Chondrocyte (in vitro differentiated cells): ENCODE measurements around the gene GRIP1. TPM values are rescaled to one million over a fixed set of nuclear protein-coding genes. Genes with fewer than 3 reads are reported as not detected.

Experiments
- DNase-seq: peaks from one replicate; pipeline ENCODE4 v3.0.0; 2021; ENCODE audit warnings: mixed read lengths, low spot score
- H3K27ac Mint-ChIP-seq: one replicate; pipeline ENCODE4 v1.8.0; 2021; ENCODE audit warnings: mild to moderate bottlenecking, moderate library complexity, mixed read lengths; ENCODE audit not compliant: unreplicated experiment
- H3K27me3 Mint-ChIP-seq: 2 replicates; pipeline ENCODE4 v1.8.0; 2021; ENCODE audit warnings: low read depth, mixed read lengths
- H3K36me3 Mint-ChIP-seq: 2 replicates; pipeline ENCODE4 v1.8.0; 2021; ENCODE audit warnings: low read depth, mixed read lengths
- H3K4me1 Mint-ChIP-seq: 2 replicates; pipeline ENCODE4 v1.8.0; 2021; ENCODE audit warnings: low read depth, mild to moderate bottlenecking, mixed read lengths
- H3K4me3 Mint-ChIP-seq: one replicate; pipeline ENCODE4 v1.8.0; 2021; ENCODE audit warnings: mild to moderate bottlenecking, moderate library complexity, mixed read lengths; ENCODE audit not compliant: unreplicated experiment
- H3K9me3 Mint-ChIP-seq: 2 replicates; pipeline ENCODE4 v1.8.0; 2021; ENCODE audit warnings: low read depth, mixed read lengths
- CTCF ChIP-seq: fragments of 200-600 bp; sonication (generic); IDR thresholded peaks from 2 replicates; pipeline ENCODE4 v1.5.0; 2021; ENCODE audit warnings: antibody characterized with exemption, mild to moderate bottlenecking, moderate library complexity
- total RNA-seq: library from RNA; stranded (reverse); gene quantifications from 3 replicates; pipeline ENCODE4 v1.2.1, GENCODE V29; 2021

GRIP1 gene
- total RNA-seq, 1 donor from 2014 or later: 5.0 TPM

GRCh38 chr12:66446276-66446675 lies 232.6 kb downstream of the GRIP1 start:
- no peak for TF ChIP-seq CTCF
- Mint-ChIP-seq H3K9me3 (no peaks in the 10 kb centered on the region), H3K27ac (no peak overlapping the region), H3K4me3 (no peak overlapping the region), H3K4me1 (no peaks in the 10 kb centered on the region), H3K27me3 (no peaks in the 10 kb centered on the region), H3K36me3 (no peaks in the 10 kb centered on the region)
- no peak for DNase-seq

- Mint-ChIP-seq H3K27me3 (no peaks in the 10 kb centered on the region), H3K4me1 (no peaks in the 10 kb centered on the region), H3K36me3 (no peaks in the 10 kb centered on the region), H3K9me3 (no peaks in the 10 kb centered on the region), H3K4me3 (no peak overlapping the region), H3K27ac (no peak overlapping the region)
- no peak for TF ChIP-seq CTCF
- DNase-seq: no peak
These were observed 236.8 kb downstream of the GRIP1 start for GRCh38 chr12:66441905-66442559.

GRCh38 chr12:66438601-66439000 lies 240.3 kb downstream of the GRIP1 start:
- H3K36me3 Mint-ChIP-seq: no peaks in the 10 kb centered on the region
- DNase-seq: no peak
- H3K27ac Mint-ChIP-seq: no peak overlapping the region
- no peaks in the 10 kb centered on the region for H3K27me3 Mint-ChIP-seq
- H3K4me3 Mint-ChIP-seq: no peak overlapping the region
- TF ChIP-seq CTCF: no peak
- no peaks in the 10 kb centered on the region for H3K4me1 Mint-ChIP-seq
- no peaks in the 10 kb centered on the region for H3K9me3 Mint-ChIP-seq

- Mint-ChIP-seq H3K4me1 (no peaks in the 10 kb centered on the region), H3K36me3 (no peaks in the 10 kb centered on the region)
These were observed 248.8 kb downstream of the GRIP1 start for GRCh38 chr12:66430106-66430505.

GRCh38 chr12:66428870-66429269 lies 250.0 kb downstream of the GRIP1 start:
- H3K27me3 Mint-ChIP-seq: no peaks in the 10 kb centered on the region
- peaks cover 8% of the 10 kb centered on the region for H3K9me3 Mint-ChIP-seq

More at GRCh38 chr12:66430106-66430505, 248.8 kb downstream of the GRIP1 start:
- no peak overlapping the region for H3K27ac Mint-ChIP-seq
- no peak overlapping the region for H3K4me3 Mint-ChIP-seq
- no peak for DNase-seq
- no peaks in the 10 kb centered on the region for H3K9me3 Mint-ChIP-seq
- H3K27me3 Mint-ChIP-seq: no peaks in the 10 kb centered on the region
- TF ChIP-seq CTCF: no peak

More at GRCh38 chr12:66428870-66429269, 250.0 kb downstream of the GRIP1 start:
- no peak for DNase-seq
- Mint-ChIP-seq H3K27ac (no peak overlapping the region), H3K36me3 (no peaks in the 10 kb centered on the region), H3K4me3 (no peak overlapping the region), H3K4me1 (no peaks in the 10 kb centered on the region)
- TF ChIP-seq CTCF: no peak
